Measurements from ENCODE around the gene SSRP1. TPM values are rescaled to one million over a fixed set of nuclear protein-coding genes. Genes with fewer than 3 reads are reported as not detected.

The SSRP1 gene
- total RNA-seq, 1 donor from 2014 or later, result 61.8 TPM

Other genes starting within 250 kb of the SSRP1 start
- gene LRRC55, start 153.9 kb downstream of the SSRP1 start, total RNA-seq, result 0.09 TPM
- gene APLNR, start 98.6 kb downstream of the SSRP1 start, total RNA-seq, result 4.0 TPM
- 226 TPM for gene TNKS1BP1, start 10.9 kb downstream of the SSRP1 start, total RNA-seq
- 0.40 TPM for gene P2RX3, start 2.5 kb upstream of the SSRP1 start, total RNA-seq
- gene PRG3, start 45.3 kb upstream of the SSRP1 start, total RNA-seq, result not detected
- 0.26 TPM for gene PRG2, start 54.8 kb upstream of the SSRP1 start, total RNA-seq
- gene SLC43A3, start 91.2 kb upstream of the SSRP1 start, total RNA-seq, result 39.5 TPM
- gene RTN4RL2, start 124.6 kb upstream of the SSRP1 start, total RNA-seq, result 19.2 TPM
- gene SLC43A1, start 179.8 kb upstream of the SSRP1 start, total RNA-seq, result 89.5 TPM
- 31.2 TPM for gene TIMM10, start 194.9 kb upstream of the SSRP1 start, total RNA-seq
- gene SMTNL1, start 201.7 kb upstream of the SSRP1 start, total RNA-seq, result not detected
- 71.9 TPM for gene UBE2L6, start 231.8 kb upstream of the SSRP1 start, total RNA-seq